H1 (cell line): Measurements from ENCODE around the gene ENSA. TPM values are rescaled to one million over a fixed set of nuclear protein-coding genes. Genes with fewer than 3 reads are reported as not detected.
A peak's percentile ranks its signal among the peaks of the same experiment; 100 is the strongest.

ENCODE experiments used
- CBX5 ChIP-seq: fragments of 300-800, 300-1000 bp; sonication (generic); IDR thresholded peaks from 2 replicates; pipeline ENCODE4 v1.7.1; 2016; ENCODE audit warnings: antibody characterized with exemption, low read length, low read depth
- CBX8 ChIP-seq: fragments of 300-800, 300-1000 bp; sonication (generic); IDR thresholded peaks from 2 replicates; pipeline ENCODE4 v1.7.1; 2016; ENCODE audit warnings: low read depth, low read length, borderline replicate concordance
- CHD2 ChIP-seq: IDR thresholded peaks from 2 replicates; pipeline ENCODE4 v1.6.1; 2012; ENCODE audit warnings: low read length, improper control_type of control experiment
- E2F6 ChIP-seq: IDR thresholded peaks from 2 replicates; pipeline ENCODE4 v1.6.1; 2012; ENCODE audit warnings: inconsistent platforms
- EP300 ChIP-seq, 2 experiments: IDR thresholded peaks; 1 replicate in 1 of 2; 2 replicates in 1 of 2; pipeline ENCODE4 v1.6.1; 2011 to 2012; ENCODE audit warnings: low read depth in 2 of 2, low read length in 2 of 2, mild to moderate bottlenecking in 2 of 2, borderline replicate concordance in 1 of 2, inconsistent platforms in 1 of 2, moderate library complexity in 1 of 2
- GABPA ChIP-seq: IDR thresholded peaks from 2 replicates; pipeline ENCODE4 v1.6.1; 2011; ENCODE audit warnings: mild to moderate bottlenecking, low read length, moderate library complexity, borderline replicate concordance; ENCODE audit not compliant: insufficient read depth
- HDAC2 ChIP-seq, 2 experiments: fragments of 300-600 bp in 1 of 2; sonication (generic) in 1 of 2; IDR thresholded peaks; 2 replicates each; pipeline ENCODE4 v1.6.1; 2011 to 2012; ENCODE audit warnings: low read depth in 2 of 2, low read length in 2 of 2, mild to moderate bottlenecking in 2 of 2, moderate library complexity in 2 of 2, borderline replicate concordance in 1 of 2, inconsistent platforms in 1 of 2
- HDAC6 ChIP-seq: IDR thresholded peaks from one replicate; pipeline ENCODE4 v1.7.1; 2012; ENCODE audit warnings: low read depth, mild to moderate bottlenecking, inconsistent platforms, low read length, moderate library complexity
- KDM5A ChIP-seq: fragments of 200-600 bp; IDR thresholded peaks from 2 replicates; pipeline ENCODE4 v1.7.1; 2012; ENCODE audit warnings: mild to moderate bottlenecking, low read length, inconsistent platforms, mixed read lengths
- MAX ChIP-seq: IDR thresholded peaks from 2 replicates; pipeline ENCODE4 v1.6.1; 2012; ENCODE audit warnings: inconsistent platforms
- NANOG ChIP-seq: IDR thresholded peaks from 2 replicates; pipeline ENCODE4 v1.6.1; 2011; ENCODE audit warnings: low read length, low read depth, mild to moderate bottlenecking, inconsistent platforms; ENCODE audit not compliant: insufficient read depth, poor library complexity, severe bottlenecking
- NRF1 ChIP-seq: IDR thresholded peaks from 2 replicates; pipeline ENCODE4 v1.6.1; 2011; ENCODE audit warnings: mild to moderate bottlenecking, low read depth, low read length, improper control_type of control experiment
- PHF8 ChIP-seq: fragments of 200-600 bp; sonication (generic); conservative IDR thresholded peaks from 2 replicates; pipeline ENCODE4 v1.7.1; 2012; ENCODE audit warnings: low read depth, mild to moderate bottlenecking, inconsistent platforms, low read length, moderate library complexity
- POLR2AphosphoS5 ChIP-seq: IDR thresholded peaks from 2 replicates; pipeline ENCODE4 v1.6.1; 2011; ENCODE audit warnings: low read depth, low read length
- POU5F1 ChIP-seq: IDR thresholded peaks from 2 replicates; pipeline ENCODE4 v1.6.1; 2011; ENCODE audit warnings: low read depth, mild to moderate bottlenecking, low read length, moderate library complexity
- RAD21 ChIP-seq, 2 experiments: IDR thresholded peaks in 1 of 2; conservative IDR thresholded peaks in 1 of 2; 2 replicates each; pipeline ENCODE4 v1.6.1; 2011; ENCODE audit warnings: low read depth in 2 of 2, low read length in 2 of 2, improper control_type of control experiment in 1 of 2, inconsistent platforms in 1 of 2, mild to moderate bottlenecking in 1 of 2, moderate library complexity in 1 of 2
- RFX5 ChIP-seq: IDR thresholded peaks from 2 replicates; pipeline ENCODE4 v1.6.1; 2011; ENCODE audit warnings: low read depth, low read length, improper control_type of control experiment, borderline replicate concordance
- SIN3A ChIP-seq, 2 experiments: IDR thresholded peaks in 1 of 2; conservative IDR thresholded peaks in 1 of 2; 2 replicates each; pipeline ENCODE4 v1.6.1; 2011 to 2012; ENCODE audit warnings: low read length in 2 of 2, improper control_type of control experiment in 1 of 2, low read depth in 1 of 2, mild to moderate bottlenecking in 1 of 2
- SIX5 ChIP-seq: IDR thresholded peaks from 2 replicates; pipeline ENCODE4 v1.6.1; 2011; ENCODE audit warnings: mild to moderate bottlenecking, low read depth, low read length
- SP2 ChIP-seq: IDR thresholded peaks from 2 replicates; pipeline ENCODE4 v1.6.1; 2012; ENCODE audit warnings: mild to moderate bottlenecking, low read length, inconsistent platforms
- TAF1 ChIP-seq: IDR thresholded peaks from 2 replicates; pipeline ENCODE4 v1.6.1; 2011; ENCODE audit warnings: mild to moderate bottlenecking, low read depth, low read length
- TBP ChIP-seq: IDR thresholded peaks from 2 replicates; pipeline ENCODE4 v1.6.1; 2011; ENCODE audit warnings: low read depth, low read length, improper control_type of control experiment
- polyA plus RNA-seq, 7 experiments: library from polyadenylated mRNA; depleted of rRNA in 3 of 7; stranded (reverse) in 5 of 7; unstranded in 2 of 7; fragments of >200 nt in 5 of 7; fragments of 200-250 nt in 2 of 7; gene quantifications; 1 replicate in 5 of 7; 2 replicates in 1 of 7; 4 replicates in 1 of 7; pipeline versions ENCODE4 v1.2.1 to v1.2.3, GENCODE V29; 2011 to 2013; ENCODE audit warnings: missing spikeins in 2 of 7, mixed read lengths in 2 of 7
- total RNA-seq: library from RNA; stranded (reverse); fragmentation: NEBNext Ultra II Directional; extraction: Animal tissue kit (Norgen Biotek cat#: 25700); gene quantifications from 2 replicates; pipeline ENCODE4 v1.2.1, GENCODE V29; 2021

ENSA gene
- total and polyA plus RNA-seq, 2 of the 8 experiments (the other 6 are each of a cell fraction or from before 2014, with no cell fraction given), result 48.2 to 229 TPM

GRCh38 chr1:150579110-150579944, 50.1 kb downstream of the ENSA start, which contains the start of gene MCL1 (continued):
- TF ChIP-seq MAX (peak; percentile 24), POU5F1 (no peak), HDAC6 (no peak), KDM5A (no peak), RAD21 (IDR thresholded peaks at IDR 0.05 in 1 of 2, conservative IDR thresholded peaks at IDR 0.05 in 1 of 2; ENCODE audit: low read depth in 2 of 2, low read length in 2 of 2) (peak in 1 of 2 experiments; percentile 15; a peak in 1 of 4 replicates), EP300 (IDR thresholded peaks at IDR 0.05; ENCODE audit: borderline replicate concordance in 1 of 2, low read depth in 2 of 2, low read length in 2 of 2) (peak in 1 of 2 experiments; percentile 2; a peak in 1 of 3 replicates), SP2 (no peak), NANOG (peak; percentile 1), CHD2 (no peak), E2F6 (no peak; the same call in 1 of the 2 replicates), TBP (peak; percentile 96), CBX8 (no peak), PHF8 (peak; percentile 87), RFX5 (no peak), SIX5 (no peak), SIN3A (conservative IDR thresholded peaks at IDR 0.05 in 1 of 2, IDR thresholded peaks at IDR 0.05 in 1 of 2; ENCODE audit: low read depth in 1 of 2, low read length in 2 of 2) (peak in 1 of 2 experiments; percentile 27; a peak in 2 of 4 replicates), NRF1 (no peak), GABPA (no peak), POLR2AphosphoS5 (peak; percentile 94), CBX5 (no peak), HDAC2 (IDR thresholded peaks at IDR 0.05; ENCODE audit: borderline replicate concordance in 1 of 2, low read depth in 2 of 2, low read length in 2 of 2) (peak in 1 of 2 experiments; percentile 14; a peak in 1 of 4 replicates), TAF1 (peak; percentile 99)
